CD8-positive, alpha-beta memory T cell (primary cell): Measurements from ENCODE around the gene GOLGA6L6. TPM values are rescaled to one million over a fixed set of nuclear protein-coding genes. Genes with fewer than 3 reads are reported as not detected.
A peak's percentile ranks its signal among the peaks of the same experiment; 100 is the strongest.
"Not testable (repeated sequence)": the region's sequence is repeated elsewhere in the genome, so short reads cannot be mapped to it uniquely, and the experiment has no call there.

Experiments
- CTCF ChIA-PET: fragments of 350-600 bp; sonication (Branson Sonifier 250); formaldehyde crosslinking; loops from one replicate; lab custom pipeline; 2021; ENCODE audit warnings: antibody characterized with exemption; lab: Charles Lee
- POLR2A ChIA-PET: fragments of 350-600 bp; sonication (Branson Sonifier 250); formaldehyde crosslinking; loops from one replicate; lab custom pipeline; 2021; ENCODE audit warnings: antibody characterized with exemption; lab: Charles Lee
- DNase-seq, 5 donors: peaks; one replicate each; pipeline versions ENCODE4 v3.0.0 to v3.0.0-alpha.2; 2020 to 2022; ENCODE audit warnings: mixed read lengths in 1 of 5
- H3K27ac ChIP-seq: one replicate; pipeline ENCODE4 v1.7.0; 2013; ENCODE audit warnings: low read depth, mild to moderate bottlenecking, low read length, moderate library complexity
- H3K27me3 ChIP-seq: 2 replicates; pipeline ENCODE4 v1.7.0; 2013; ENCODE audit warnings: low read length, mild to moderate bottlenecking; ENCODE audit not compliant: insufficient read depth, poor library complexity, severe bottlenecking
- H3K36me3 ChIP-seq: 2 replicates; pipeline ENCODE4 v1.7.0; 2013; ENCODE audit warnings: mild to moderate bottlenecking, low read length, moderate library complexity; ENCODE audit not compliant: insufficient read depth
- H3K4me1 ChIP-seq: 2 replicates; pipeline ENCODE4 v1.7.0; 2013; ENCODE audit warnings: mild to moderate bottlenecking, low read length, moderate library complexity; ENCODE audit not compliant: insufficient read depth
- H3K4me3 ChIP-seq: 2 replicates; pipeline ENCODE4 v1.7.0; 2013; ENCODE audit warnings: mild to moderate bottlenecking, low read length
- H3K9me3 ChIP-seq: 2 replicates; pipeline ENCODE4 v1.7.0; 2013; ENCODE audit warnings: mild to moderate bottlenecking, low read length
- H3K27ac Mint-ChIP-seq, 8 donors: one replicate each; pipeline ENCODE4 v1.8.0; 2020 to 2021; ENCODE audit warnings: mixed read lengths in 8 of 8, mild to moderate bottlenecking in 6 of 8, inconsistent platforms in 3 of 8, moderate library complexity in 3 of 8
- H3K27me3 Mint-ChIP-seq, 2 donors: one replicate each; pipeline ENCODE4 v1.8.0; 2020 to 2021; ENCODE audit warnings: mixed read lengths in 2 of 2, mild to moderate bottlenecking in 1 of 2, moderate library complexity in 1 of 2
- H3K36me3 Mint-ChIP-seq, 3 donors: one replicate each; pipeline ENCODE4 v1.8.0; 2020 to 2021; ENCODE audit warnings: mixed read lengths in 3 of 3, inconsistent platforms in 1 of 3, mild to moderate bottlenecking in 1 of 3
- H3K4me1 Mint-ChIP-seq, 3 donors: one replicate each; pipeline ENCODE4 v1.8.0; 2020 to 2021; ENCODE audit warnings: mixed read lengths in 3 of 3, inconsistent platforms in 1 of 3, mild to moderate bottlenecking in 1 of 3
- H3K4me3 Mint-ChIP-seq, 7 donors: one replicate each; pipeline ENCODE4 v1.8.0; 2020 to 2021; ENCODE audit warnings: mixed read lengths in 7 of 7, mild to moderate bottlenecking in 6 of 7, moderate library complexity in 4 of 7, inconsistent platforms in 2 of 7
- H3K9me3 Mint-ChIP-seq, 5 donors: one replicate each; pipeline ENCODE4 v1.8.0; 2020 to 2022; ENCODE audit warnings: mixed read lengths in 5 of 5, mild to moderate bottlenecking in 3 of 5, moderate library complexity in 2 of 5, inconsistent platforms in 1 of 5
- polyA plus RNA-seq: library from polyadenylated mRNA; unstranded; fragments of 300-500 nt; fragmentation: Illumina TruSeq; gene quantifications from one replicate; pipeline ENCODE4 v1.2.3, GENCODE V29; 2021
- total RNA-seq, 2 experiments: library from RNA; stranded (reverse); gene quantifications; one replicate each; pipeline ENCODE4 v1.2.3, GENCODE V29; 2021

The GOLGA6L6 gene
- total RNA-seq (not detected), polyA plus RNA-seq (not detected)

GRCh38 chr15:20541700-20542099 lies at the start of gene GOLGA6L6:
Gene GOLGA6L6 (minus strand): TSS chr15:20541800. CDS start chr15:20541709, 91 bp downstream.
- POLR2A ChIA-PET, H3K4me3 Mint-ChIP-seq, DNase-seq, H3K36me3 Mint-ChIP-seq, H3K9me3 ChIP-seq, H3K4me1 Mint-ChIP-seq, H3K4me3 ChIP-seq, CTCF ChIA-PET, H3K27ac Mint-ChIP-seq, H3K27me3 Mint-ChIP-seq, H3K27ac ChIP-seq, H3K27me3 ChIP-seq, H3K4me1 ChIP-seq, H3K36me3 ChIP-seq, H3K9me3 Mint-ChIP-seq: not testable (repeated sequence)

- H3K27me3 ChIP-seq, H3K27ac ChIP-seq, H3K4me3 ChIP-seq, H3K9me3 ChIP-seq, CTCF ChIA-PET, H3K4me1 ChIP-seq, H3K4me3 Mint-ChIP-seq, H3K9me3 Mint-ChIP-seq, H3K36me3 ChIP-seq, H3K27me3 Mint-ChIP-seq, H3K36me3 Mint-ChIP-seq, H3K27ac Mint-ChIP-seq, POLR2A ChIA-PET, DNase-seq, H3K4me1 Mint-ChIP-seq: not testable (repeated sequence)
Measured at GRCh38 chr15:20590069-20590468, 48.5 kb upstream of the GOLGA6L6 start.

GRCh38 chr15:20586821-20587220 lies 45.2 kb upstream of the GOLGA6L6 start:
- H3K27ac ChIP-seq, POLR2A ChIA-PET, H3K27me3 ChIP-seq, H3K36me3 ChIP-seq, H3K4me1 Mint-ChIP-seq, H3K27ac Mint-ChIP-seq, H3K4me3 ChIP-seq, H3K9me3 ChIP-seq, H3K36me3 Mint-ChIP-seq, H3K27me3 Mint-ChIP-seq, H3K4me1 ChIP-seq, H3K4me3 Mint-ChIP-seq, CTCF ChIA-PET, H3K9me3 Mint-ChIP-seq: not testable (repeated sequence)
- peak in 1 of 5 donors; percentile 3 for DNase-seq

GRCh38 chr15:20582726-20583115 lies 41.1 kb upstream of the GOLGA6L6 start:
- H3K4me1 Mint-ChIP-seq, POLR2A ChIA-PET: not testable (repeated sequence)

GRCh38 chr15:20582109-20582725 lies 40.6 kb upstream of the GOLGA6L6 start:
- POLR2A ChIA-PET, CTCF ChIA-PET, H3K27me3 Mint-ChIP-seq, H3K4me1 ChIP-seq, H3K9me3 ChIP-seq, H3K36me3 ChIP-seq, H3K27me3 ChIP-seq, H3K4me1 Mint-ChIP-seq, H3K4me3 ChIP-seq, H3K9me3 Mint-ChIP-seq, H3K27ac ChIP-seq, H3K27ac Mint-ChIP-seq, H3K4me3 Mint-ChIP-seq, DNase-seq, H3K36me3 Mint-ChIP-seq: not testable (repeated sequence)

More at GRCh38 chr15:20582726-20583115, 41.1 kb upstream of the GOLGA6L6 start:
- H3K27ac ChIP-seq, H3K4me3 ChIP-seq, DNase-seq, H3K27ac Mint-ChIP-seq, H3K9me3 Mint-ChIP-seq, H3K4me1 ChIP-seq, H3K9me3 ChIP-seq, H3K27me3 ChIP-seq, H3K27me3 Mint-ChIP-seq, H3K36me3 ChIP-seq, H3K4me3 Mint-ChIP-seq, H3K36me3 Mint-ChIP-seq, CTCF ChIA-PET: not testable (repeated sequence)

- H3K4me3 Mint-ChIP-seq, H3K4me3 ChIP-seq, H3K4me1 Mint-ChIP-seq, H3K9me3 Mint-ChIP-seq, CTCF ChIA-PET, H3K27me3 ChIP-seq, H3K36me3 Mint-ChIP-seq, H3K4me1 ChIP-seq, POLR2A ChIA-PET, H3K27ac ChIP-seq, H3K27ac Mint-ChIP-seq, H3K27me3 Mint-ChIP-seq, H3K9me3 ChIP-seq, H3K36me3 ChIP-seq: not testable (repeated sequence)
- DNase-seq: peak in 1 of 5 donors; percentile 7
Measured at GRCh38 chr15:20581261-20582108, 39.9 kb upstream of the GOLGA6L6 start.

- H3K9me3 Mint-ChIP-seq, H3K4me3 ChIP-seq, H3K9me3 ChIP-seq, CTCF ChIA-PET, H3K27me3 Mint-ChIP-seq, H3K36me3 Mint-ChIP-seq, DNase-seq, H3K27me3 ChIP-seq, POLR2A ChIA-PET, H3K27ac ChIP-seq, H3K4me3 Mint-ChIP-seq, H3K4me1 ChIP-seq, H3K36me3 ChIP-seq, H3K27ac Mint-ChIP-seq, H3K4me1 Mint-ChIP-seq: not testable (repeated sequence)
Measured at GRCh38 chr15:20579662-20580061, 38.1 kb upstream of the GOLGA6L6 start.

GRCh38 chr15:20551289-20551688 lies 9.7 kb upstream of the GOLGA6L6 start:
- DNase-seq: peak in 1 of 5 donors; percentile 44
- H3K27ac ChIP-seq, POLR2A ChIA-PET, H3K27ac Mint-ChIP-seq, H3K4me1 ChIP-seq, H3K9me3 Mint-ChIP-seq, H3K9me3 ChIP-seq, H3K4me1 Mint-ChIP-seq, H3K4me3 Mint-ChIP-seq, H3K36me3 Mint-ChIP-seq, H3K36me3 ChIP-seq, H3K27me3 ChIP-seq, CTCF ChIA-PET, H3K4me3 ChIP-seq, H3K27me3 Mint-ChIP-seq: not testable (repeated sequence)
